OCI-LY7 (cell line): ENCODE data around the gene NAT16.

ENCODE experiments used
- EZH2phosphoT487 ChIP-seq: fragments of 200-600 bp; sonication (generic); IDR thresholded peaks from 2 replicates; pipeline ENCODE4 v1.6.1; 2018; ENCODE audit warnings: low read depth, borderline replicate concordance, mild to moderate bottlenecking, mixed run types, antibody characterized with exemption, low read length, moderate library complexity, mixed read lengths
- TF ChIP-seq, protein P1 (sequence below): fragments of 200-600 bp; sonication (generic); conservative IDR thresholded peaks from 2 replicates; pipeline ENCODE4 v1.5.1; 2014; ENCODE audit warnings: mild to moderate bottlenecking, antibody characterized with exemption, low read length, moderate library complexity, mixed read lengths

DNA sequence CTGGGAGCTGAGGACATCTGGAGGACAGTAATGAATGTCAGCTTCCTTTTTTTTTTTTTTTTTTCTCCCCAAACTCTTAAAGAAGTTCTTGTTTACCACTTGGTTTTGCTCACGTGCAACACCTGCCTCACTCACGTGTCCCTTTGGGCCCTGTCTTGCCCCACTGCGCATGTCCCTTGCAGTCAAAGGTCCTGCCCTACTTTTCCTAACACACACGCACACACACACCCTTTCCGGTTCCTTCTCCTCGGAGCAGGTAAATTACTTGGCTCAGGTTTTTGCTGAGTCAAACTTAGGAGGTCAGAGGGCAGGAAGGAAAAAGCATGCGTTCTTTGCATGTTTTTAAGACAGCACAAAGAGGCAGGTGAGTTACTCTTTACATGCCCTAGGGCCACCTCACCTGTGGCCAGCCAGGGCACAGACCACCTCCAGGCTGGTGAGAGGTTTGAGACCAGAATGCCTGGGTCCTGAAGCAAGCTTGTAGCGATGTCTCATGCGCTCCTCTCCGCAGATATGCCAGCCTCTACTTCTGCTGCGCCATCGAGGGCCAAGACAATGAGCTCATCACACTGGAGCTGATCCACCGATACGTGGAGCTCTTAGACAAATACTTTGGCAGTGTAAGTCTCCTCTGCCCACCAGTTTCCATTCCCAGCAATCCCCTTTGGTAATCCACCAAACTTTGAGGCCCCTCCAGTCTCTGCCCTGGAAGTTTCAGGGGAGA is 23.1 kb downstream of the NAT16 start:
- TF ChIP-seq, protein P1, sequence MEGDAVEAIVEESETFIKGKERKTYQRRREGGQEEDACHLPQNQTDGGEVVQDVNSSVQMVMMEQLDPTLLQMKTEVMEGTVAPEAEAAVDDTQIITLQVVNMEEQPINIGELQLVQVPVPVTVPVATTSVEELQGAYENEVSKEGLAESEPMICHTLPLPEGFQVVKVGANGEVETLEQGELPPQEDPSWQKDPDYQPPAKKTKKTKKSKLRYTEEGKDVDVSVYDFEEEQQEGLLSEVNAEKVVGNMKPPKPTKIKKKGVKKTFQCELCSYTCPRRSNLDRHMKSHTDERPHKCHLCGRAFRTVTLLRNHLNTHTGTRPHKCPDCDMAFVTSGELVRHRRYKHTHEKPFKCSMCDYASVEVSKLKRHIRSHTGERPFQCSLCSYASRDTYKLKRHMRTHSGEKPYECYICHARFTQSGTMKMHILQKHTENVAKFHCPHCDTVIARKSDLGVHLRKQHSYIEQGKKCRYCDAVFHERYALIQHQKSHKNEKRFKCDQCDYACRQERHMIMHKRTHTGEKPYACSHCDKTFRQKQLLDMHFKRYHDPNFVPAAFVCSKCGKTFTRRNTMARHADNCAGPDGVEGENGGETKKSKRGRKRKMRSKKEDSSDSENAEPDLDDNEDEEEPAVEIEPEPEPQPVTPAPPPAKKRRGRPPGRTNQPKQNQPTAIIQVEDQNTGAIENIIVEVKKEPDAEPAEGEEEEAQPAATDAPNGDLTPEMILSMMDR: no peak
- TF ChIP-seq EZH2phosphoT487: no peak
